NAMALWA (cell line): ENCODE results near the gene CENPH.
"Not testable (repeated sequence)": the region's sequence is repeated elsewhere in the genome, so short reads cannot be mapped to it uniquely, and the experiment has no call there.

Experiments used
- DNase-seq: peaks from one replicate; pipeline ENCODE4 v3.0.0-alpha.2; 2015; ENCODE audit warnings: low spot score

Gene CENPH

GRCh38 chr5:69209602-69210001 is 20.2 kb downstream of the CENPH start:
- no peak for DNase-seq

- no peak for DNase-seq
Measured at GRCh38 chr5:69211200-69211599, 21.8 kb downstream of the CENPH start.

- DNase-seq, result no peak
Measured at GRCh38 chr5:69212022-69212421, 22.6 kb downstream of the CENPH start.

- DNase-seq, result no peak
Measured at GRCh38 chr5:69213513-69214215, 24.3 kb downstream of the CENPH start.

GRCh38 chr5:69217151-69217511 is 27.7 kb downstream of the CENPH start:
- no peak for DNase-seq

GRCh38 chr5:69217548-69218526 is 28.5 kb downstream of the CENPH start:
- DNase-seq, result peak; percentile 93

GRCh38 chr5:69219939-69220338 is 30.6 kb downstream of the CENPH start:
- DNase-seq, result no peak

- DNase-seq, result not testable (repeated sequence)
Measured at GRCh38 chr5:69220371-69220770, 31.0 kb downstream of the CENPH start.

GRCh38 chr5:69220833-69221232 is 31.4 kb downstream of the CENPH start:
- DNase-seq, result not testable (repeated sequence)

- DNase-seq, result no peak
Measured at GRCh38 chr5:69224520-69224919, 35.1 kb downstream of the CENPH start.

- no peak for DNase-seq
Measured at GRCh38 chr5:69225860-69226259, 36.5 kb downstream of the CENPH start.

- DNase-seq, result no peak
Measured at GRCh38 chr5:69230181-69230580, 40.8 kb downstream of the CENPH start.

GRCh38 chr5:69231281-69231680 is 41.9 kb downstream of the CENPH start:
- no peak for DNase-seq

GRCh38 chr5:69231851-69232250 is 42.5 kb downstream of the CENPH start:
- DNase-seq, result no peak

- DNase-seq, result peak; percentile 95
Measured at GRCh38 chr5:69234457-69235268, 45.3 kb downstream of the CENPH start, which contains the start of gene CDK7. Gene CDK7, plus strand, starts transcription at chr5:69234886. Its CDS starts 90 bp downstream, at chr5:69234976.

GRCh38 chr5:69236733-69237132 is 47.4 kb downstream of the CENPH start:
- DNase-seq, result not testable (repeated sequence)

- DNase-seq, result no peak
Measured at GRCh38 chr5:69237877-69238276, 48.5 kb downstream of the CENPH start.

GRCh38 chr5:69238760-69239251 is 49.4 kb downstream of the CENPH start:
- no peak for DNase-seq

- DNase-seq, result no peak
Measured at GRCh38 chr5:69242215-69242927, 53.0 kb downstream of the CENPH start.

GRCh38 chr5:69245031-69245430 is 55.6 kb downstream of the CENPH start:
- no peak for DNase-seq

GRCh38 chr5:69248019-69248418 is 58.6 kb downstream of the CENPH start:
- no peak for DNase-seq
